Colonic mucosa (tissue), 4 donors: ENCODE results near the gene GLRX2. TPM values are rescaled to one million over a fixed set of nuclear protein-coding genes. Genes with fewer than 3 reads are reported as not detected.

Source experiments
- DNase-seq: peaks from one replicate; pipeline ENCODE4 v3.0.0-alpha.2; 2020
- H3K27ac ChIP-seq: fragments of 200-600 bp; one replicate; pipeline ENCODE4 v1.8.0; 2021
- H3K27me3 ChIP-seq: fragments of 200-600 bp; one replicate; pipeline ENCODE4 v1.8.0; 2021
- H3K36me3 ChIP-seq: fragments of 200-600 bp; one replicate; pipeline ENCODE4 v1.8.0; 2021
- H3K4me1 ChIP-seq: fragments of 200-600 bp; one replicate; pipeline ENCODE4 v1.8.0; 2021; ENCODE audit warnings: mild to moderate bottlenecking
- H3K4me3 ChIP-seq: fragments of 200-600 bp; one replicate; pipeline ENCODE4 v1.8.0; 2021
- H3K9ac ChIP-seq, 2 donors: one replicate each; pipeline ENCODE4 v1.7.0; 2013; ENCODE audit warnings: control low read depth in 2 of 2, low read depth in 2 of 2, low read length in 2 of 2
- H3K9me3 ChIP-seq: fragments of 200-600 bp; one replicate; pipeline ENCODE4 v1.8.0; 2021
- CTCF ChIP-seq: fragments of 200-600 bp; IDR thresholded peaks from one replicate; pipeline ENCODE4 v1.8.0; 2022; ENCODE audit warnings: antibody characterized with exemption, mild to moderate bottlenecking
- intact Hi-C: fragments of 100-400 bp; cut with DNase I; formaldehyde crosslinking; loops from one replicate; pipeline ENCODE4 v1.14.1; 2022
- total RNA-seq, 2 donors: library from RNA; stranded (reverse); fragmentation: NEBNext Ultra II Directional in 1 of 2; extraction: Animal tissue kit (Norgen Biotek cat#: 25700) in 1 of 2; gene quantifications; one replicate each; pipeline ENCODE4 v1.2.1, GENCODE V29; 2021
- donor health status: healthy.
- donor health status: DM: no; HTN: no; CAD: no.
- donor health status: DM: no; HTN: no; CAD: no.

GLRX2 gene
- total RNA-seq, 2 donors from 2014 or later = 22.3 to 38.1 TPM

- Histone ChIP-seq H3K9me3 (no peaks in the 10 kb centered on the region), H3K36me3 (no peaks in the 10 kb centered on the region), H3K4me3 (no peak overlapping the region), H3K27ac (no peak overlapping the region), H3K4me1 (peaks cover 6% of the 10 kb centered on the region), H3K9ac (no peak overlapping the region), H3K27me3 (no peaks in the 10 kb centered on the region)
- intact Hi-C loops = loop anchor here (5.0 kb wide), 1 partner anchor 36 kb away; no protein-coding TSS in a partner anchor
- TF ChIP-seq CTCF = no peak
- no peak for DNase-seq
Observed at GRCh38 chr1:193065954-193066353, 39.3 kb downstream of the GLRX2 start.

GRCh38 chr1:193062698-193063463 is 42.3 kb downstream of the GLRX2 start:
- H3K4me1 ChIP-seq = peaks cover 8% of the 10 kb centered on the region
- intact Hi-C loops = no loop called here
- H3K9ac ChIP-seq = no peak overlapping the region
- no peaks in the 10 kb centered on the region for H3K36me3 ChIP-seq
- no peak for DNase-seq
- TF ChIP-seq CTCF = no peak
- no peaks in the 10 kb centered on the region for H3K27me3 ChIP-seq
- no peak overlapping the region for H3K4me3 ChIP-seq
- H3K27ac ChIP-seq = no peak overlapping the region
- no peaks in the 10 kb centered on the region for H3K9me3 ChIP-seq

GRCh38 chr1:193060938-193061337 is 44.3 kb downstream of the GLRX2 start:
- no peaks in the 10 kb centered on the region for H3K9me3 ChIP-seq
- no peak overlapping the region for H3K27ac ChIP-seq
- no peak for TF ChIP-seq CTCF
- H3K27me3 ChIP-seq = no peaks in the 10 kb centered on the region
- no peak overlapping the region for H3K4me3 ChIP-seq
- no peak for DNase-seq
- intact Hi-C loops = no loop called here
- H3K36me3 ChIP-seq = no peaks in the 10 kb centered on the region
- H3K4me1 ChIP-seq = peaks cover 8% of the 10 kb centered on the region
- no peak overlapping the region for H3K9ac ChIP-seq

GRCh38 chr1:193060406-193060805 is 44.8 kb downstream of the GLRX2 start:
- Histone ChIP-seq H3K9me3 (no peaks in the 10 kb centered on the region), H3K4me1 (peaks cover 8% of the 10 kb centered on the region), H3K27me3 (no peaks in the 10 kb centered on the region), H3K27ac (peak overlapping the region; percentile 98), H3K36me3 (no peaks in the 10 kb centered on the region), H3K4me3 (peak overlapping the region; percentile 66), H3K9ac (peak overlapping the region in 1 of 2 donors; percentile 98)
- intact Hi-C loops = no loop called here
- DNase-seq = no peak
- no peak for TF ChIP-seq CTCF

- no peak for DNase-seq
- H3K4me1 ChIP-seq = peaks cover 8% of the 10 kb centered on the region
- peak overlapping the region; percentile 85 to 98 for H3K9ac ChIP-seq
- no peak for TF ChIP-seq CTCF
- no peaks in the 10 kb centered on the region for H3K27me3 ChIP-seq
- H3K9me3 ChIP-seq = no peaks in the 10 kb centered on the region
- H3K4me3 ChIP-seq = peak overlapping the region; percentile 66
- H3K36me3 ChIP-seq = no peaks in the 10 kb centered on the region
- peak overlapping the region; percentile 98 for H3K27ac ChIP-seq
- intact Hi-C loops = no loop called here
Observed at GRCh38 chr1:193060115-193060403, 45.2 kb downstream of the GLRX2 start.
